OCI-LY3 (cell line): ENCODE data around the gene IFT80.

Source experiments
- EZH2phosphoT487 ChIP-seq: fragments of 200-600 bp; shearing (Covaris generic); IDR thresholded peaks from 2 replicates; pipeline ENCODE4 v1.6.1; 2018; ENCODE audit warnings: antibody characterized with exemption, mixed run types, low read depth
- TF ChIP-seq, protein P1 (sequence below): fragments of 200-600, 300-600 bp; sonication (generic); IDR thresholded peaks from 2 replicates; pipeline ENCODE4 v1.5.1; 2014; ENCODE audit warnings: antibody characterized with exemption, low read length, low read depth

DNA sequence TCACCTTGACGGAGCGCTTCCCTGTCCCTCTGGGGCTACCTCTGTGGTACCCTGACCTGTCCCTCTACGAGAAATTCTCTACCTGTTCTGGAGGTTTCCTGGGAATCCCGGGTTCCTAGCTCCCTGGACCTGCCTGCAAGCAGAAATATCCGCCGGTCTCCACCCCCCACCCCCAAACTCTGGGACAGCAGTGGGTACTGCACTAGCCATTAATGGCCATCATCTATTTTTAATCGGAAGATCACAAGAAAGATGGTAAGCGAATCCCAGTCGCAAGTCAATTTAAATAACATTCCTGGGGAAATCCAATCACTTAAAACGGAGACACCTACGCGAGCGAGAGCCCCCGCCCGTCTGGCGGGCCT lies 174.2 kb downstream of the IFT80 start:
- TF ChIP-seq, protein P1, sequence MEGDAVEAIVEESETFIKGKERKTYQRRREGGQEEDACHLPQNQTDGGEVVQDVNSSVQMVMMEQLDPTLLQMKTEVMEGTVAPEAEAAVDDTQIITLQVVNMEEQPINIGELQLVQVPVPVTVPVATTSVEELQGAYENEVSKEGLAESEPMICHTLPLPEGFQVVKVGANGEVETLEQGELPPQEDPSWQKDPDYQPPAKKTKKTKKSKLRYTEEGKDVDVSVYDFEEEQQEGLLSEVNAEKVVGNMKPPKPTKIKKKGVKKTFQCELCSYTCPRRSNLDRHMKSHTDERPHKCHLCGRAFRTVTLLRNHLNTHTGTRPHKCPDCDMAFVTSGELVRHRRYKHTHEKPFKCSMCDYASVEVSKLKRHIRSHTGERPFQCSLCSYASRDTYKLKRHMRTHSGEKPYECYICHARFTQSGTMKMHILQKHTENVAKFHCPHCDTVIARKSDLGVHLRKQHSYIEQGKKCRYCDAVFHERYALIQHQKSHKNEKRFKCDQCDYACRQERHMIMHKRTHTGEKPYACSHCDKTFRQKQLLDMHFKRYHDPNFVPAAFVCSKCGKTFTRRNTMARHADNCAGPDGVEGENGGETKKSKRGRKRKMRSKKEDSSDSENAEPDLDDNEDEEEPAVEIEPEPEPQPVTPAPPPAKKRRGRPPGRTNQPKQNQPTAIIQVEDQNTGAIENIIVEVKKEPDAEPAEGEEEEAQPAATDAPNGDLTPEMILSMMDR = no peak
- TF ChIP-seq EZH2phosphoT487 = no peak
